K562 (cell line): ENCODE data around the gene TEDC1. TPM values are rescaled to one million over a fixed set of nuclear protein-coding genes. Genes with fewer than 3 reads are reported as not detected.

Source experiments
- BCOR ChIP-seq: fragments of 450-650 bp; IDR thresholded peaks from 2 replicates; pipeline ENCODE4 v1.6.1; 2016
- CBFB ChIP-seq: sonication (generic); formaldehyde crosslinking; IDR thresholded peaks from 2 replicates; pipeline ENCODE4 v1.4.0; 2020; ENCODE audit warnings: mild to moderate bottlenecking, missing genetic modification reagents
- CC2D1A ChIP-seq: fragments of 450-650 bp; IDR thresholded peaks from 2 replicates; pipeline ENCODE4 v1.6.1; 2017; ENCODE audit warnings: mild to moderate bottlenecking
- CTBP1 ChIP-seq: fragments of 450-650 bp; IDR thresholded peaks from 2 replicates; pipeline ENCODE4 v1.6.1; 2016; ENCODE audit warnings: borderline replicate concordance
- FOXP1 ChIP-seq: sonication (generic); formaldehyde crosslinking; IDR thresholded peaks from 2 replicates; pipeline ENCODE4 v1.8.0; 2022; ENCODE audit warnings: mild to moderate bottlenecking, missing genetic modification reagents
- ID3 ChIP-seq, 2 experiments: fragments of 250-450 bp in 1 of 2; fragments of 450-650 bp in 1 of 2; sonication (Bioruptor Pico) in 1 of 2; IDR thresholded peaks; 2 replicates each; pipeline versions ENCODE4 v1.6.1 to v1.8.0; 2016 to 2021; ENCODE audit warnings: mild to moderate bottlenecking in 2 of 2, moderate library complexity in 2 of 2, missing compliant biosample characterization in 1 of 2, missing genetic modification characterization in 1 of 2
- JUND ChIP-seq, 2 experiments: IDR thresholded peaks; 2 replicates in 1 of 2; 3 replicates in 1 of 2; pipeline ENCODE4 v1.6.1; 2011; ENCODE audit warnings: borderline replicate concordance in 2 of 2, low read depth in 2 of 2, low read length in 2 of 2, improper control_type of control experiment in 1 of 2, missing biosample characterization in 1 of 2, missing genetic modification characterization in 1 of 2, missing genetic modification reagents in 1 of 2
- KDM1A ChIP-seq, 2 experiments: fragments of 450-650 bp; IDR thresholded peaks; 2 replicates each; pipeline ENCODE4 v1.6.1; 2016; ENCODE audit warnings: mild to moderate bottlenecking in 2 of 2
- KLF16 ChIP-seq: IDR thresholded peaks from 2 replicates; pipeline ENCODE4 v1.6.1; 2016; ENCODE audit warnings: antibody characterized with exemption
- L3MBTL2 ChIP-seq: fragments of 450-650 bp; IDR thresholded peaks from 2 replicates; pipeline ENCODE4 v1.6.1; 2016; ENCODE audit warnings: mild to moderate bottlenecking, moderate library complexity
- LCOR ChIP-seq: sonication (generic); formaldehyde crosslinking; IDR thresholded peaks from 2 replicates; pipeline ENCODE4 v1.8.0; 2022; ENCODE audit warnings: mild to moderate bottlenecking, missing genetic modification reagents
- MEIS2 ChIP-seq: fragments of 450-650 bp; IDR thresholded peaks from 2 replicates; pipeline ENCODE4 v1.6.1; 2014; ENCODE audit warnings: mild to moderate bottlenecking; ENCODE audit not compliant: partially characterized antibody
- NBN ChIP-seq: fragments of 450-650 bp; IDR thresholded peaks from 2 replicates; pipeline ENCODE4 v1.6.1; 2016; ENCODE audit warnings: low read depth, mild to moderate bottlenecking
- NR2C2 ChIP-seq, 2 experiments: fragments of 200-800 bp in 1 of 2; sonication (Bioruptor generic) in 1 of 2; sonication (generic) in 1 of 2; formaldehyde crosslinking in 1 of 2; IDR thresholded peaks; 2 replicates each; pipeline versions ENCODE4 v1.6.1 to v1.8.0; 2016 to 2022; ENCODE audit warnings: mild to moderate bottlenecking in 1 of 2, missing compliant biosample characterization in 1 of 2, missing genetic modification characterization in 1 of 2, missing genetic modification reagents in 1 of 2
- RBM39 ChIP-seq: fragments of 200-400 bp; formaldehyde crosslinking; optimal IDR thresholded peaks from 2 replicates; pipeline ENCODE3; 2018; ENCODE audit warnings: low read depth, low read length
- RNF2 ChIP-seq: sonication (generic); IDR thresholded peaks from 2 replicates; pipeline ENCODE4 v1.6.1; 2016
- SAFB ChIP-seq: fragments of 200-400 bp; formaldehyde crosslinking; IDR thresholded peaks from 2 replicates; pipeline ENCODE4 v1.6.1; 2017; ENCODE audit warnings: low read depth, low read length, borderline replicate concordance
- SLC30A9 ChIP-seq: fragments of 250-450 bp; sonication (Bioruptor Pico); IDR thresholded peaks from 2 replicates; pipeline ENCODE4 v1.8.0; 2022; ENCODE audit warnings: mild to moderate bottlenecking, moderate library complexity
- SOX6 ChIP-seq: fragments of 450-650 bp; IDR thresholded peaks from 2 replicates; pipeline ENCODE4 v1.6.1; 2014; ENCODE audit warnings: mild to moderate bottlenecking
- SUPT5H ChIP-seq: fragments of 450-650 bp; IDR thresholded peaks from 2 replicates; pipeline ENCODE4 v1.6.1; 2016
- TOE1 ChIP-seq, 2 experiments: fragments of 450-650 bp in 1 of 2; sonication (generic) in 1 of 2; formaldehyde crosslinking in 1 of 2; IDR thresholded peaks; 2 replicates each; pipeline versions ENCODE4 v1.7.1 to v1.8.0; 2016 to 2022; ENCODE audit warnings: borderline replicate concordance in 2 of 2, mild to moderate bottlenecking in 2 of 2, antibody characterized with exemption in 1 of 2, inconsistent platforms in 1 of 2, low read depth in 1 of 2, missing genetic modification reagents in 1 of 2, moderate library complexity in 1 of 2
- TRIM24 ChIP-seq, 2 experiments: fragments of 450-650 bp; IDR thresholded peaks; 2 replicates each; pipeline ENCODE4 v1.6.1; 2016
- VEZF1 ChIP-seq: fragments of 200-800 bp; sonication (Bioruptor generic); IDR thresholded peaks from 2 replicates; pipeline ENCODE4 v1.6.1; 2017; ENCODE audit warnings: missing genetic modification characterization, missing compliant biosample characterization
- ZEB2 ChIP-seq: fragments of 450-650 bp; IDR thresholded peaks from 2 replicates; pipeline ENCODE4 v1.6.1; 2016
- ZNF146 ChIP-seq: IDR thresholded peaks from one replicate; pipeline ENCODE4 v1.6.1; 2018; ENCODE audit warnings: missing compliant biosample characterization; ENCODE audit not compliant: unreplicated experiment
- ZNF282 ChIP-seq: sonication (generic); formaldehyde crosslinking; IDR thresholded peaks from 2 replicates; pipeline ENCODE4 v1.8.1; 2023; ENCODE audit warnings: missing genetic modification reagents
- polyA plus RNA-seq, 8 experiments: library from polyadenylated mRNA; depleted of rRNA in 4 of 8; stranded (reverse) in 5 of 8; unstranded in 3 of 8; fragments of >200 nt; fragmentation: Nextera tagmentation in 2 of 8; fragmentation: Illumina TruSeq in 1 of 8; extraction: Ambion mirVana in 2 of 8; extraction: Trizol in 1 of 8; gene quantifications; 2 replicates each; pipeline versions ENCODE4 v1.2.1 to v1.2.3, GENCODE V29; 2011 to 2014; ENCODE audit warnings: inconsistent platforms in 1 of 8, missing spikeins in 1 of 8
- total RNA-seq, 7 experiments: library from RNA; depleted of rRNA in 6 of 7; stranded (reverse); fragments of >200 nt in 6 of 7; fragmentation: Illumina TruSeq in 2 of 7; extraction: Trizol in 2 of 7; gene quantifications; 2 replicates each; pipeline versions ENCODE4 v1.2.1 to v1.2.3, GENCODE V29; 2011 to 2021; ENCODE audit warnings: low replicate concordance in 1 of 7

The TEDC1 gene
- total and polyA plus RNA-seq, 9 of the 15 experiments (the other 6 are each of a cell fraction or from before 2014, with no cell fraction given), result 0.21 to 28.3 (median 5.9) TPM

GRCh38 chr14:105480807-105481801 is 9.9 kb upstream of the TEDC1 start (continued):
- TF ChIP-seq LCOR (CRISPR knock-in tag) (peak; percentile 46; the same call in 1 of the 2 replicates), MEIS2 (peak; percentile 13), FOXP1 (CRISPR knock-in tag) (no peak), NBN (peak; percentile 61; the same call in 1 of the 2 replicates), ZEB2 (0 out of 2 replicates have a peak, but pooled peaks have one; percentile 20), ZNF146 (CRISPR knock-in tag) (no peak), RNF2 (peak; percentile 46; the same call in 1 of the 2 replicates), NR2C2 (CRISPR knock-in tag; IDR thresholded peaks at IDR 0.05) (peak; percentile 62), NR2C2 (tag; IDR thresholded peaks at IDR 0.05) (no peak), CC2D1A (peak; percentile 23; the same call in 1 of the 2 replicates), BCOR (peak; percentile 57), L3MBTL2 (peak; percentile 37; the same call in 1 of the 2 replicates), SLC30A9 (CRISPR knock-in tag) (no peak), CBFB (CRISPR knock-in tag) (peak; percentile 58; the same call in 1 of the 2 replicates), TOE1 (IDR thresholded peaks at IDR 0.05; ENCODE audit: borderline replicate concordance) (0 out of 2 replicates have a peak, but pooled peaks have one; percentile 30), TOE1 (CRISPR knock-in tag; IDR thresholded peaks at IDR 0.05; ENCODE audit: borderline replicate concordance, low read depth) (0 out of 2 replicates have a peak, but pooled peaks have one; percentile 80), SUPT5H (peak; percentile 68), ZNF282 (CRISPR knock-in tag) (no peak), KLF16 (peak; percentile 61; the same call in 1 of the 2 replicates), SAFB (no peak), ID3 (CRISPR knock-in tag; IDR thresholded peaks at IDR 0.05) (no peak), ID3 (tag; IDR thresholded peaks at IDR 0.05) (peak; percentile 59; the same call in 1 of the 2 replicates), KDM1A (IDR thresholded peaks at IDR 0.05) (no peak), CTBP1 (peak; percentile 79), RBM39 (no peak), TRIM24 (IDR thresholded peaks at IDR 0.05) (peak in 1 of 2 experiments; percentile 60; a peak in 1 of 4 replicates), VEZF1 (CRISPR knock-in tag) (peak; percentile 87), SOX6 (peak; percentile 31; the same call in 1 of the 2 replicates), JUND (IDR thresholded peaks at IDR 0.05; ENCODE audit: borderline replicate concordance, low read depth, low read length) (0 out of 2 replicates have a peak, but pooled peaks have one; percentile 30), JUND (tag; IDR thresholded peaks at IDR 0.05; ENCODE audit: borderline replicate concordance, low read depth, low read length) (no peak; the same call in 2 of the 3 replicates)
